GM18498 (cell line): ENCODE measurements around the gene ZRANB1.

Source experiments
- ATAC-seq: cut with Tn5 transposase; IDR thresholded peaks from one replicate; pipeline ENCODE4 v1.9.1; 2021; ENCODE audit warnings: mild to moderate bottlenecking, moderate library complexity; ENCODE audit not compliant: unreplicated experiment

The ZRANB1 gene

GRCh38 chr10:124918906-124919305, 23.0 kb upstream of the ZRANB1 start:
- no peak for ATAC-seq

- ATAC-seq: no peak
Observed at GRCh38 chr10:124921261-124921660, 20.7 kb upstream of the ZRANB1 start.

- ATAC-seq: no peak
Observed at GRCh38 chr10:124923684-124924083, 18.2 kb upstream of the ZRANB1 start.

- ATAC-seq: no peak
Observed at GRCh38 chr10:124926548-124926947, 15.4 kb upstream of the ZRANB1 start.

- no peak for ATAC-seq
Observed at GRCh38 chr10:124928087-124928486, 13.8 kb upstream of the ZRANB1 start.

- ATAC-seq: no peak
Observed at GRCh38 chr10:124928545-124928944, 13.4 kb upstream of the ZRANB1 start.

- ATAC-seq: no peak
Observed at GRCh38 chr10:124935946-124936345, 6.0 kb upstream of the ZRANB1 start.

GRCh38 chr10:124936813-124937212, 5.1 kb upstream of the ZRANB1 start:
- ATAC-seq: no peak

- no peak for ATAC-seq
Observed at GRCh38 chr10:124939290-124939689, 2.6 kb upstream of the ZRANB1 start.

GRCh38 chr10:124942317-124943169, 620 bp downstream of the ZRANB1 start:
- no peak for ATAC-seq

GRCh38 chr10:124943301-124944092, 1.6 kb downstream of the ZRANB1 start:
- no peak for ATAC-seq

- no peak for ATAC-seq
Observed at GRCh38 chr10:124944982-124945381, 3.1 kb downstream of the ZRANB1 start.

GRCh38 chr10:124946945-124947344, 5.0 kb downstream of the ZRANB1 start:
- ATAC-seq: peak; percentile 50

- no peak for ATAC-seq
Observed at GRCh38 chr10:124949543-124949942, 7.6 kb downstream of the ZRANB1 start.

GRCh38 chr10:124952123-124952522, 10.2 kb downstream of the ZRANB1 start:
- ATAC-seq: no peak

GRCh38 chr10:124953421-124953820, 11.5 kb downstream of the ZRANB1 start:
- no peak for ATAC-seq

- ATAC-seq: no peak
Observed at GRCh38 chr10:124955243-124955642, 13.3 kb downstream of the ZRANB1 start.

GRCh38 chr10:124955868-124956267, 13.9 kb downstream of the ZRANB1 start:
- ATAC-seq: no peak

- no peak for ATAC-seq
Observed at GRCh38 chr10:124956764-124957163, 14.8 kb downstream of the ZRANB1 start.

- ATAC-seq: no peak
Observed at GRCh38 chr10:124957404-124957947, 15.6 kb downstream of the ZRANB1 start.

GRCh38 chr10:124959564-124959963, 17.6 kb downstream of the ZRANB1 start:
- no peak for ATAC-seq

GRCh38 chr10:124961248-124961570, 19.3 kb downstream of the ZRANB1 start:
- peak; percentile 30 for ATAC-seq
